Peyer's patch (tissue), 4 donors: ENCODE measurements around the gene IL23A.

ENCODE experiments used
- POLR2A ChIP-seq, 2 donors: fragments of 450-650 bp; IDR thresholded peaks; one replicate each; pipeline ENCODE4 v1.5.1; 2017; ENCODE audit warnings: antibody characterized with exemption in 2 of 2, mild to moderate bottlenecking in 2 of 2, moderate library complexity in 2 of 2
- TF ChIP-seq, protein P1 (sequence below), 6 experiments: fragments of 450-650 bp in 4 of 6; fragments of 200-600 bp in 2 of 6; sonication (generic) in 1 of 6; IDR thresholded peaks; one replicate each; pipeline ENCODE4 v1.5.1; 2017 to 2019; ENCODE audit warnings: antibody characterized with exemption in 6 of 6, mild to moderate bottlenecking in 3 of 6, moderate library complexity in 1 of 6

DNA sequence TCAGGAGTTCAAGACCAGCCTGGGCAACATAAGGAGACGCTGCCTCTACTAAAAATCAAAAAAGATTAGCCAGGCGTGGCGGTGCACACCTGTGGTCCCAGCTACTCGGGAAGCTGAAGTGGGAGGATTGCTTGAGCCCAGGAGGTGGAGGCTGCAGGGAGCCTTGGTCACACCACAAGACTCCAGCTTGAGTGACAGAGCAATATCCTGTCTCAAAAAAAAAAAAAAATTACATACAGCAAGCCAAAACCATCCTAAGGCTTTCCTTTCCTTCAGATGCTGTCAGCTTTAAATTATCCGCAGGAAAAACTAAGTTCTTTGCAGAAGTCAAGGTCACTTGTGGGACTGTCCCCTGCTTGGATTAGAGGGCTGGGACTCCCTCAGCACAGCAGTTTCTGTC lies 39.9 kb upstream of the IL23A start:
- no peak for TF ChIP-seq POLR2A (IDR thresholded peaks at IDR 0.05)
- TF ChIP-seq, protein P1, sequence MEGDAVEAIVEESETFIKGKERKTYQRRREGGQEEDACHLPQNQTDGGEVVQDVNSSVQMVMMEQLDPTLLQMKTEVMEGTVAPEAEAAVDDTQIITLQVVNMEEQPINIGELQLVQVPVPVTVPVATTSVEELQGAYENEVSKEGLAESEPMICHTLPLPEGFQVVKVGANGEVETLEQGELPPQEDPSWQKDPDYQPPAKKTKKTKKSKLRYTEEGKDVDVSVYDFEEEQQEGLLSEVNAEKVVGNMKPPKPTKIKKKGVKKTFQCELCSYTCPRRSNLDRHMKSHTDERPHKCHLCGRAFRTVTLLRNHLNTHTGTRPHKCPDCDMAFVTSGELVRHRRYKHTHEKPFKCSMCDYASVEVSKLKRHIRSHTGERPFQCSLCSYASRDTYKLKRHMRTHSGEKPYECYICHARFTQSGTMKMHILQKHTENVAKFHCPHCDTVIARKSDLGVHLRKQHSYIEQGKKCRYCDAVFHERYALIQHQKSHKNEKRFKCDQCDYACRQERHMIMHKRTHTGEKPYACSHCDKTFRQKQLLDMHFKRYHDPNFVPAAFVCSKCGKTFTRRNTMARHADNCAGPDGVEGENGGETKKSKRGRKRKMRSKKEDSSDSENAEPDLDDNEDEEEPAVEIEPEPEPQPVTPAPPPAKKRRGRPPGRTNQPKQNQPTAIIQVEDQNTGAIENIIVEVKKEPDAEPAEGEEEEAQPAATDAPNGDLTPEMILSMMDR (IDR thresholded peaks at IDR 0.05): no peak
